Esophagus (tissue), 2 donors: Measurements from ENCODE around the gene ZNF385B. TPM values are rescaled to one million over a fixed set of nuclear protein-coding genes. Genes with fewer than 3 reads are reported as not detected.

Source experiments
- H3K27ac ChIP-seq, 2 donors: one replicate each; pipeline ENCODE4 v1.5.1; 2013; ENCODE audit warnings: low read depth in 2 of 2, mild to moderate bottlenecking in 2 of 2, inconsistent platforms in 1 of 2, low read length in 1 of 2, moderate library complexity in 1 of 2
- H3K27me3 ChIP-seq, 2 donors: one replicate each; pipeline ENCODE4 v1.6.1; 2013; ENCODE audit warnings: low read length in 2 of 2, control low read depth in 1 of 2, mild to moderate bottlenecking in 1 of 2; ENCODE audit not compliant: insufficient read depth in 2 of 2, control insufficient read depth in 1 of 2
- H3K36me3 ChIP-seq, 2 donors: one replicate each; pipeline ENCODE4 v1.6.1; 2013; ENCODE audit warnings: low read length in 1 of 2; ENCODE audit not compliant: control insufficient read depth in 2 of 2, insufficient read depth in 2 of 2
- H3K4me1 ChIP-seq, 2 donors: one replicate each; pipeline ENCODE4 v1.6.1; 2013; ENCODE audit warnings: low read length in 1 of 2; ENCODE audit not compliant: control insufficient read depth in 2 of 2, insufficient read depth in 2 of 2
- H3K4me3 ChIP-seq, 2 donors: one replicate each; pipeline ENCODE4 v1.5.1; 2013; ENCODE audit warnings: low read length in 2 of 2, mild to moderate bottlenecking in 2 of 2, low read depth in 1 of 2, moderate library complexity in 1 of 2
- H3K9me3 ChIP-seq, 2 donors: one replicate each; pipeline ENCODE4 v1.6.1; 2013; ENCODE audit warnings: mild to moderate bottlenecking in 2 of 2, low read depth in 1 of 2, low read length in 1 of 2, moderate library complexity in 1 of 2; ENCODE audit not compliant: control insufficient read depth in 2 of 2, insufficient read depth in 1 of 2
- WGBS, 2 donors: extraction: QIAGEN DNeasy Blood & Tissue Kit; methylation state at CpG; one replicate each; pipeline ENCODE4 v1.1.7; 2013; 5-methylcytosine and 5-hydroxymethylcytosine counted together
- polyA plus RNA-seq, 2 donors: library from polyadenylated mRNA; stranded (reverse); fragments of 200-250 nt; gene quantifications; one replicate each; pipeline ENCODE4 v1.2.3, GENCODE V29; 2013
- donor health status: healthy with polysubstance abuse.
- donor health status: Bipolar disorder and iron deficiency.

Gene ZNF385B
- polyA plus RNA-seq, 2 donors, result 0.22 to 0.29 TPM

DNA sequence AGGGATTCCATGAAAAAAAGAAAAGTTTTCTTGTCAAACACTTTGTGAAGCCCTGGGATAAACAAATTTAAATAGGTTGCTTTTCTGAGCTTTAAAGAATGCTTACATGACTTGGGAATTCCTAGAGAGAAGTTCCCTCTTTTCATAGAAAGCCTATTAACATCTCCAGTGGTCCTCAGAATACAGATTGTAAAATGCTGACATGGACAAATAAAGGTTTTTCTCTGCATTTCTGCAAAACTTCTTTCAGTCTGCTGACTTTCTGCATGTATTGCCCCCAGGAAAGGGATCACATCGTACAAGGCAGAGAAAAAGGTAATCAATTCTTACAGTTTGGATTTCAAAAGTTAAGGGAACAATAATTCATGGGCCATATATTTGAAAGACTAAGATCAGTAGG, 20.6 kb downstream of the ZNF385B start:
- no peaks in the 10 kb centered on the region for H3K36me3 ChIP-seq
- 79 to 89% methylated on average over 1 of the region's 1 CpG for WGBS, 2 donors
- no peaks in the 10 kb centered on the region for H3K4me1 ChIP-seq
- no peak overlapping the region for H3K27ac ChIP-seq
- no peaks in the 10 kb centered on the region for H3K27me3 ChIP-seq
- no peak overlapping the region for H3K4me3 ChIP-seq
- no peaks in the 10 kb centered on the region for H3K9me3 ChIP-seq

DNA sequence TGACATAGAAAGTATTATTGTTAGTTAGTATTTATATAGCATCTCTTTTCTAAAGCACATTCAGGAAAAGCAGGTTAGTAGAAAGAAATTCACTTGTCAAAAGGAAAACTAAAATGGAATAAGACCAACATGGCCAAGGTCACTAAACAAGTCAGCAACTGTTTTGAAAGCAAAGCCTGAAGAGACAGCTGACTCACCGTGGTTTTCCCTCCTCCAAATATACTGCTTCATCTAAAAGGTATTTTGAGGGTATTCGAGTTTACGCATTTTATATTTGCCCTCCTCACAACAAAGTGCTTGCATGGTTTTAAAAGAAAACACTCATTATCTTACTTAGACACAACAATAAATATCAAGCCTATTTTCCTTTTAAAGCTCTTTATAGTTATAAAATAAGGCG, 24.0 kb downstream of the ZNF385B start:
- Histone ChIP-seq H3K27me3 (no peaks in the 10 kb centered on the region), H3K36me3 (no peaks in the 10 kb centered on the region), H3K9me3 (no peaks in the 10 kb centered on the region), H3K4me1 (no peaks in the 10 kb centered on the region), H3K4me3 (no peak overlapping the region), H3K27ac (no peak overlapping the region)
- 57 to 61% methylated on average over 4 of the region's 4 CpGs for WGBS, 2 donors

DNA sequence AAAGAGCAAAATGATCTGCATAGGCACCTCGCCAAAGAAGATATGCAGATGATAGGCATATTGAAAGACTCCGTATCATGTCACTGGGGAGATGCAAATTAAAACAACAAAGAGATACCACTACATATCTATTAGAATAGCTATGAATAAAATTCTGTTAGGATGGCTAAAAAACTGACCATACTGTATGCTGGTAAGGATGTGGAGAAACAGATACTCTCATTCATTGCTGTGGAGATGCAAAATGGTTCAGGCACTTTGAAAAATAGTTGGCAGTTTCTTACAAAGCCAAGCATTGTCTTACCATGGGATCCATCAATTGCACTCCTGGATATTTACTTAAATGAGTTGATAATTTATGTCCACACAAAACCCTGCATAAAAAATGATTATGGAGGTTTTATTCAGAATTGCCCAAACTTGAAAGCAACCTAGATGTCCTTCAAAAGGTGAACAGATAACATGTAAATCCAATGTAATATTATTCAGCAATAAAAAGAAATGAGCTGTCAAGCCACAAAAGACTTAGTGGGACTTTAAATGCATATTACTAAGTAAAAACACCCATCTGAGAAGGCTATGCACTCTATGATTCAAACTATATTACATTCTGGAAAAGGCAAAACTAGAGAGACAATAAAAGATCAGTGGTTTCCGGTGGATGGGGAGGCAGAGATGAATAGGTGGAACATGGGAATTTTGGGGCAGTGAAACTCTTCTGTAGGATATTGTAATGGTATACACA, 31.2 kb downstream of the ZNF385B start:
- Histone ChIP-seq H3K27me3 (no peaks in the 10 kb centered on the region), H3K4me3 (no peak overlapping the region), H3K36me3 (no peaks in the 10 kb centered on the region), H3K9me3 (no peaks in the 10 kb centered on the region), H3K4me1 (no peaks in the 10 kb centered on the region), H3K27ac (no peak overlapping the region)
- WGBS, 2 donors, result 90 to 94% methylated on average over 3 of the region's 3 CpGs

DNA sequence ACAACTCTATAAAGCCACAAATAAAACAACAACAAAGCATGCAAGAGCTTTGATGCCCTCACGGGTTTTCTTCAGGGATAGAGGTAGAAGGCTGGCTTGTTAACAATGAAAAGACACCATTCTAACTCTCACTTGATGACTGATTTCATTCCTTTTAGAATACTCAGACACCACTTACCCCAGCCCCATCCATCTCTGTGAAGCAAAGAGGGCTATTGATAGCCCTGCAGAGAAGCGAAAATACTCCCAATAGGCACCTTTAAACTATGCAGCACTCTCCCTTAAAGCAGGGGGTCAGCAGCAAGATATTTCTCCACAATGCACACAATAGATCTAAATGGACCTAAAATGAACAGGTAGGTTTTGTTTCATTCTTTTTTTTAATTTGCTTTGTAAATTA, 35.1 kb downstream of the ZNF385B start:
- no peak overlapping the region for H3K4me3 ChIP-seq
- no peak overlapping the region for H3K27ac ChIP-seq
- H3K9me3 ChIP-seq, result no peaks in the 10 kb centered on the region
- 80 to 82% methylated on average over 2 of the region's 2 CpGs for WGBS, 2 donors
- no peaks in the 10 kb centered on the region for H3K4me1 ChIP-seq
- H3K27me3 ChIP-seq, result no peaks in the 10 kb centered on the region
- H3K36me3 ChIP-seq, result no peaks in the 10 kb centered on the region

DNA sequence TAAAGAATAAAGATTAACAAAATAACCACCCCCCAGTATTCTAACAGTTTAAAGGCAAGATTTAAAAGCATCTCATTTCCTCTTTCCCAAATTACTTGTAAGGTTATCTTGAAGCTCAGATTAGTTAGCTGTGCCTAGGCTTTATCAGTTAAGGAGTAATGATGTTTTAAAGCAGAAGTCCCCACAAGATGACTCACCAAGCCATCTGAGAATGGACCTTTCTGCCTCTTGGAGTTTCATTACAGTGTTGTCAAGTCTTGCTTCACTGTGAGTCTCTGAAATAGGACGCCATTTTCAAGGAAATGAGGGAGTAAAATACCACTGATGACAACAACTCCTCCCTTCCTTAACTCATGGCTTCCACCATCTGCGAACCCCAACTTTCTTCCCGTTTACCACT, 35.9 kb downstream of the ZNF385B start:
- WGBS, 2 donors, result 84 to 86% methylated on average over 3 of the region's 3 CpGs
- H3K4me1 ChIP-seq, result no peaks in the 10 kb centered on the region
- no peaks in the 10 kb centered on the region for H3K9me3 ChIP-seq
- H3K36me3 ChIP-seq, result no peaks in the 10 kb centered on the region
- H3K27me3 ChIP-seq, result no peaks in the 10 kb centered on the region
- H3K27ac ChIP-seq, result no peak overlapping the region
- no peak overlapping the region for H3K4me3 ChIP-seq

DNA sequence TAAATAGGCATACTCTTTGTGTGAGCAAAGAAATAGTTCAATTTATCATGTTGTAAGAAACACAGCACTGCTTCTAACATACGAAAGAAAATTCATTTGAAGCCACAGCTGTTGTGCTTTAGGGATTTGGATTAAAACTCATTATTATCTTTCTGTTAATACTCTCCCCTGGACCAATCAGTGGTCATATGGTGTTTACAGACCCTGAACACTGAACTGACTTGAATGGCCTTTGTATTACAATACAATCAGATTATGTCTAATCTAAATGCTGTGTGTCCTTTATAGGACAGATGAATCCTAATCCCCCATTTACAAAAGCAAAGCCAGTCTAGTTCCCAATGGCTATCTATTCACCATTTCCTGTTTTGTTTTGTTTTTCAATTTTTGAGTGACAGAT, 36.5 kb downstream of the ZNF385B start:
- no peak overlapping the region for H3K27ac ChIP-seq
- H3K27me3 ChIP-seq, result no peaks in the 10 kb centered on the region
- H3K36me3 ChIP-seq, result no peaks in the 10 kb centered on the region
- H3K4me1 ChIP-seq, result no peaks in the 10 kb centered on the region
- H3K9me3 ChIP-seq, result no peaks in the 10 kb centered on the region
- WGBS, 2 donors, result 44 to 51% methylated on average over 1 of the region's 1 CpG
- no peak overlapping the region for H3K4me3 ChIP-seq

DNA sequence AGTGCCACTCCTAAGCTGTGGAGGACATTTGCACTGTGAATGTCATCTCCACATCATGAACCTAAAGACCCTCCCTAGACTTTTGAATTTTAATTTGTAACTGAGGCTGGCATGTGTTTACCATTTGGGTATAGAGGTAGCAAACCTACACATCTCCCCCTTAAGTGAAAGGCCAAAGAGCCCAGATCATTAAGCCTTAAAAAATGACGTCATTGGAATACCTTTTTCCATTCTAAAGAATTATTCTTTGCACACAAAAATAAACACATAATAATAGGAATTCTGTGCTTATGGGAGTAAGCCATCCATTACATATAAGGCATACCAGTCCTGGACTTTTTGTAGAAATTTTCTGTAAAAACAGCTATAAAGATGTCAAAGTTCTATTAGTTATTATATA, 38.9 kb downstream of the ZNF385B start:
- H3K36me3 ChIP-seq, result no peaks in the 10 kb centered on the region
- H3K27ac ChIP-seq, result no peak overlapping the region
- no peak overlapping the region for H3K4me3 ChIP-seq
- peaks cover 0 to 3% of the 10 kb centered on the region in 2 donors for H3K27me3 ChIP-seq
- H3K9me3 ChIP-seq, result no peaks in the 10 kb centered on the region
- WGBS, 2 donors, result 80 to 88% methylated on average over 1 of the region's 1 CpG
- no peaks in the 10 kb centered on the region for H3K4me1 ChIP-seq

DNA sequence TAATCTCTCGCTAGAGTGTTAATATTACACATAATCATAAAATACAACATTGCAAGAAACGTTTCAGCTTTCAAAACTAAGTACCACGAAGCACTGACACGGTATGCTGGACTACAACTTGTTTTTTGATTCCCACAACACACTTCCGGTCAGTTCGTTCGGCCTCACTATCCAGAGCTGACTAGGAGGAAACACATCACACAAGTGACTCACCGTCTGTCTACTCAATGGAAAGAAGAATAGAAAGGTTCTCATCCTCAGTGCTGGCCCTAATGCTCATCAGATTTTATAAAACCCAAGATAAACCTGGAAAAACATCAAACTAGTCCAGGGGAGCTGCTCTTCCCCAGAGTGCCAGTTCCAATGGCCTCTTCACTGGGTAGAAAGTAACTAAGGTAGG, 42.9 kb downstream of the ZNF385B start:
- WGBS, 2 donors, result 79 to 88% methylated on average over 8 of the region's 8 CpGs
- Histone ChIP-seq H3K27me3 (peaks cover 0 to 3% of the 10 kb centered on the region in 2 donors), H3K4me3 (no peak overlapping the region), H3K27ac (no peak overlapping the region), H3K36me3 (no peaks in the 10 kb centered on the region), H3K4me1 (no peaks in the 10 kb centered on the region), H3K9me3 (no peaks in the 10 kb centered on the region)

DNA sequence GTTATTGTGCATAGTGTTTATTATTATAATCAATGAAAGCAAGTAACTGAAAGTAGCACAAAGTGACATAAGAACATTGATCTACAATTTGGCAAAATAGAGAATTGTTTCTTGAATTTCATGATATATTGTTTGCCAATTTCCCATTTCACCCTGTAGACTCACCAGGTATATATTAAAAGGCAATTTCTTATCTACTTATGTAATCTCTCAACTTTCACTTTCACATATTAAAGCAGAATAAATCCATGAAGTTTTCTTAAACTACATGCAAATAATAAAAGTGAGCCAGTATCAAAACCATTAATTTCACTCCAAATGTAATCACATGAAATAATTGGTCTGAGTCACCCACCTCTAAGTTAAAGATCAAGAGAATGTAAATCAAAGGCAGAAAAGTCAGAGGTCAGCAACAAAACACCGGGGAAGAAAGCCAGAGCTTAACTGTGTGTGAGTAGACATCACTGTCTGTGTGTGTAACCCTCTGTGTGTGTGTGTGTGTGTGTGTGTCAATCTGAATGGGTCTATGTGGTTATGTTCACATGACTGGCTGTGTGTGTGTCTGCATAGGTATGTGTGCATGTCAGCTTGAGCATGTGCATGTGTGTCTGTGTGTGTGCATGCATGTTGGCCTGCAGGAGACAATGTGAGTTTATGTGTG, 44.1 kb downstream of the ZNF385B start:
- H3K27ac ChIP-seq, result no peak overlapping the region
- WGBS, 2 donors, result 15 to 26% methylated on average over 1 of the region's 1 CpG
- H3K27me3 ChIP-seq, result peaks cover 0 to 3% of the 10 kb centered on the region in 2 donors
- H3K9me3 ChIP-seq, result no peaks in the 10 kb centered on the region
- no peaks in the 10 kb centered on the region for H3K4me1 ChIP-seq
- H3K36me3 ChIP-seq, result no peaks in the 10 kb centered on the region
- H3K4me3 ChIP-seq, result no peak overlapping the region

DNA sequence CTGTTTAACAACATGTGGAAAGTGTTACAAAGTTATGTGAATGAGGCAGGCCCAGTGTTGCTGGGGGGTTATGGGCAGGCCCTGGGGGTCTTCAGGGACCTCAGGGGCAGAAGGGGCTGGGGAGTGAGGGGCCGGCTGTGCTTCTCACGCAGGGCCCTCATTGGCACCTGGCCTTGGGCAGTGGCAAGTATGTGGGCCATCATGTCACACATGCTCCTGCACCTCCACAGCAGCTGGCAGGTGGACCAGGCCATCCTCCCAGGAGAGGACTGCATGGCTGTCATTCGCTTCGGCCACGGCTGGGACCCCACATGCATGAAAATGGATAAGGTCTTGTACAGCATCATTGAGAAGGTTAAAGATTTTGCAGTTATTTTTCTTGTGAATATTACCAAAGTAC, 47.4 kb downstream of the ZNF385B start:
- Histone ChIP-seq H3K9me3 (no peaks in the 10 kb centered on the region), H3K4me1 (no peaks in the 10 kb centered on the region), H3K36me3 (no peaks in the 10 kb centered on the region), H3K27me3 (peaks cover 0 to 3% of the 10 kb centered on the region in 2 donors), H3K4me3 (no peak overlapping the region), H3K27ac (no peak overlapping the region)
- WGBS, 2 donors, result 95 to 96% methylated on average over 5 of the region's 5 CpGs
